Adrenal gland (tissue), 5 donors: Measurements from ENCODE around the gene SETD6.
A peak's percentile ranks its signal among the peaks of the same experiment; 100 is the strongest.

Source experiments
- CTCF ChIP-seq, 6 experiments: fragments of 450-650 bp in 4 of 6; fragments of 200-600 bp in 2 of 6; sonication (generic) in 1 of 6; IDR thresholded peaks; 1 replicate in 5 of 6; 2 replicates in 1 of 6; pipeline versions ENCODE4 v1.5.1 to v1.8.0; 2016 to 2021; ENCODE audit warnings: antibody characterized with exemption in 6 of 6, mild to moderate bottlenecking in 2 of 6, moderate library complexity in 1 of 6
- POLR2A ChIP-seq, 2 donors: fragments of 450-650 bp; IDR thresholded peaks; one replicate each; pipeline ENCODE4 v1.6.1; 2017; ENCODE audit warnings: antibody characterized with exemption in 2 of 2, mild to moderate bottlenecking in 2 of 2, moderate library complexity in 1 of 2
- donor health status: DM: no; HTN: no; CAD: no.

- TF ChIP-seq CTCF (IDR thresholded peaks at IDR 0.05) (peak; percentile 86 to 97 (median 96)), POLR2A (IDR thresholded peaks at IDR 0.05) (peak in 1 of 2 donors; percentile 20)
Observed at GRCh38 chr16:58487566-58488351, 27.6 kb upstream of the SETD6 start.
